ENCODE data around the gene BRSK2. TPM values are rescaled to one million over a fixed set of nuclear protein-coding genes. Genes with fewer than 3 reads are reported as not detected.

BRSK2 gene
- total RNA-seq, 3 donors from 2014 or later (not counting 1 experiment from before 2014, with no cell fraction given), result 0.11 to 0.14 TPM; not detected in 1

GRCh38 chr11:1487091-1487850 is 97.5 kb downstream of the BRSK2 start:
- H3K4me3 Mint-ChIP-seq, result no peak overlapping the region

GRCh38 chr11:1487851-1488574 is 98.3 kb downstream of the BRSK2 start:
- Mint-ChIP-seq H3K27ac (peak overlapping the region; percentile 14 to 78), H3K36me3 (no peaks in the 10 kb centered on the region), H3K4me1 (peaks cover 21 to 62% of the 10 kb centered on the region in 2 donors), H3K27me3 (ENCODE audit: low read depth in 2 of 2) (no peaks in the 10 kb centered on the region), H3K4me3 (no peak overlapping the region), H3K9me3 (no peaks in the 10 kb centered on the region)
- H3K27ac ChIP-seq (ENCODE audit: low read length), result no peak overlapping the region
- ATAC-seq (peak; percentile 50 to 56 (median 56)), DNase-seq (no peak)
- intact Hi-C loops (cut with micrococcal nuclease), result no loop called here
- no peaks in the 10 kb centered on the region for H3K27me3 ChIP-seq (ENCODE audit: control insufficient read depth, insufficient read depth, low read length)
- TF ChIP-seq CTCF (IDR thresholded peaks at IDR 0.05), result no peak
- H3K4me1 ChIP-seq (ENCODE audit: control insufficient read depth, insufficient read depth, low read length), result peaks cover 48% of the 10 kb centered on the region
- no peak overlapping the region for H3K4me3 ChIP-seq (ENCODE audit: low read length)
- no peaks in the 10 kb centered on the region for H3K9me3 ChIP-seq (ENCODE audit: control insufficient read depth, insufficient read depth, low read length)
- WGBS (ENCODE audit: insufficient coverage), result 79% methylated on average over 23 of the region's 23 CpGs
- H3K36me3 ChIP-seq (ENCODE audit: control insufficient read depth, insufficient read depth, low read length), result peaks cover 3% of the 10 kb centered on the region

More at GRCh38 chr11:1487091-1487850, 97.5 kb downstream of the BRSK2 start:
- H3K27me3 ChIP-seq (ENCODE audit: control insufficient read depth, insufficient read depth, low read length), result no peaks in the 10 kb centered on the region
- peaks cover 7% of the 10 kb centered on the region for H3K36me3 ChIP-seq (ENCODE audit: control insufficient read depth, insufficient read depth, low read length)
- ATAC-seq (no peak), DNase-seq (no peak)
- no peak overlapping the region for H3K4me3 ChIP-seq (ENCODE audit: low read length)
- 92% methylated on average over 21 of the region's 21 CpGs for WGBS (ENCODE audit: insufficient coverage)
- Mint-ChIP-seq H3K36me3 (no peaks in the 10 kb centered on the region), H3K27me3 (ENCODE audit: low read depth in 2 of 2) (no peaks in the 10 kb centered on the region), H3K27ac (peak overlapping the region; percentile 14 to 78), H3K4me1 (peaks cover 14 to 62% of the 10 kb centered on the region in 2 donors), H3K9me3 (no peaks in the 10 kb centered on the region)
- TF ChIP-seq CTCF (IDR thresholded peaks at IDR 0.05), result no peak
- H3K9me3 ChIP-seq (ENCODE audit: control insufficient read depth, insufficient read depth, low read length), result no peaks in the 10 kb centered on the region
- no peak overlapping the region for H3K27ac ChIP-seq (ENCODE audit: low read length)
- intact Hi-C loops (cut with micrococcal nuclease), result no loop called here
- H3K4me1 ChIP-seq (ENCODE audit: control insufficient read depth, insufficient read depth, low read length), result peaks cover 48% of the 10 kb centered on the region

- no peak for TF ChIP-seq CTCF (IDR thresholded peaks at IDR 0.05)
- no peak for ATAC-seq
- Mint-ChIP-seq H3K36me3 (no peaks in the 10 kb centered on the region), H3K27me3 (ENCODE audit: low read depth in 2 of 2) (no peaks in the 10 kb centered on the region), H3K27ac (peak overlapping the region in 1 of 2 donors; percentile 78), H3K9me3 (no peaks in the 10 kb centered on the region), H3K4me1 (peaks cover 26 to 62% of the 10 kb centered on the region in 2 donors), H3K4me3 (no peak overlapping the region)
- Histone ChIP-seq H3K36me3 (ENCODE audit: control insufficient read depth, insufficient read depth, low read length) (peaks cover 3% of the 10 kb centered on the region), H3K27ac (ENCODE audit: low read length) (no peak overlapping the region), H3K9me3 (ENCODE audit: control insufficient read depth, insufficient read depth, low read length) (no peaks in the 10 kb centered on the region), H3K4me3 (ENCODE audit: low read length) (no peak overlapping the region), H3K27me3 (ENCODE audit: control insufficient read depth, insufficient read depth, low read length) (no peaks in the 10 kb centered on the region), H3K4me1 (ENCODE audit: control insufficient read depth, insufficient read depth, low read length) (peaks cover 48% of the 10 kb centered on the region)
- no peak for DNase-seq
- 94% methylated on average over 20 of the region's 20 CpGs for WGBS (ENCODE audit: insufficient coverage)
- intact Hi-C loops (cut with micrococcal nuclease), result no loop called here
These were observed 98.9 kb downstream of the BRSK2 start for GRCh38 chr11:1488575-1489180.

All from natural killer cell (primary cell).